H4 (cell line): ENCODE measurements around the gene CAMK2A. TPM values are rescaled to one million over a fixed set of nuclear protein-coding genes. Genes with fewer than 3 reads are reported as not detected.

Experiments used
- DNase-seq: peaks from one replicate; pipeline ENCODE4 v3.0.0-alpha.2; 2015; ENCODE audit warnings: low spot score
- total RNA-seq: library from RNA; depleted of rRNA; stranded (reverse); fragments of >200 nt; shearing (Covaris generic); gene quantifications from 2 replicates; pipeline ENCODE4 v1.2.3, GENCODE V29; 2014

CAMK2A gene
- total RNA-seq, 1 experiment from 2014 or later = 0.02 TPM

GRCh38 chr5:150279330-150280020, 10.1 kb downstream of the CAMK2A start:
- DNase-seq = no peak

GRCh38 chr5:150278916-150279315, 10.7 kb downstream of the CAMK2A start:
- peak; percentile 37 for DNase-seq

GRCh38 chr5:150278046-150278730, 11.4 kb downstream of the CAMK2A start:
- DNase-seq = no peak

- no peak for DNase-seq
These were observed 12.5 kb downstream of the CAMK2A start for GRCh38 chr5:150277043-150277442.

- DNase-seq = no peak
These were observed 14.8 kb downstream of the CAMK2A start for GRCh38 chr5:150274811-150275210.

- no peak for DNase-seq
These were observed 17.0 kb downstream of the CAMK2A start for GRCh38 chr5:150272531-150272930.

GRCh38 chr5:150271923-150272322, 17.6 kb downstream of the CAMK2A start:
- DNase-seq = no peak

GRCh38 chr5:150271296-150271692, 18.3 kb downstream of the CAMK2A start:
- no peak for DNase-seq

GRCh38 chr5:150270541-150271295, 18.9 kb downstream of the CAMK2A start:
- no peak for DNase-seq

GRCh38 chr5:150266871-150267291, 22.7 kb downstream of the CAMK2A start:
- DNase-seq = no peak

GRCh38 chr5:150265870-150266383, 23.6 kb downstream of the CAMK2A start:
- no peak for DNase-seq

- no peak for DNase-seq
These were observed 24.6 kb downstream of the CAMK2A start for GRCh38 chr5:150264667-150265603.

GRCh38 chr5:150263801-150264621, 25.6 kb downstream of the CAMK2A start:
- DNase-seq = peak; percentile 94

GRCh38 chr5:150263375-150263775, 26.2 kb downstream of the CAMK2A start:
- no peak for DNase-seq

- no peak for DNase-seq
These were observed 27.1 kb downstream of the CAMK2A start for GRCh38 chr5:150262502-150262901.

- DNase-seq = no peak
These were observed 28.3 kb downstream of the CAMK2A start for GRCh38 chr5:150261231-150261630.

- no peak for DNase-seq
These were observed 31.4 kb downstream of the CAMK2A start for GRCh38 chr5:150258130-150258529.

GRCh38 chr5:150257424-150257823, 32.1 kb downstream of the CAMK2A start:
- no peak for DNase-seq

GRCh38 chr5:150256410-150257064, 33.0 kb downstream of the CAMK2A start:
- no peak for DNase-seq
